NCI-H1417 treated with DMSO at 0.1 percent for 48 hours (cell line): ENCODE results near the gene TFR2.
A peak's percentile ranks its signal among the peaks of the same experiment; 100 is the strongest.
"Not testable (repeated sequence)": the region's sequence is repeated elsewhere in the genome, so short reads cannot be mapped to it uniquely, and the experiment has no call there.

Experiments used
- DNase-seq: peaks from one replicate; lab custom pipeline; 2025; lab: John Stamatoyannopoulos, UW

The TFR2 gene

DNA sequence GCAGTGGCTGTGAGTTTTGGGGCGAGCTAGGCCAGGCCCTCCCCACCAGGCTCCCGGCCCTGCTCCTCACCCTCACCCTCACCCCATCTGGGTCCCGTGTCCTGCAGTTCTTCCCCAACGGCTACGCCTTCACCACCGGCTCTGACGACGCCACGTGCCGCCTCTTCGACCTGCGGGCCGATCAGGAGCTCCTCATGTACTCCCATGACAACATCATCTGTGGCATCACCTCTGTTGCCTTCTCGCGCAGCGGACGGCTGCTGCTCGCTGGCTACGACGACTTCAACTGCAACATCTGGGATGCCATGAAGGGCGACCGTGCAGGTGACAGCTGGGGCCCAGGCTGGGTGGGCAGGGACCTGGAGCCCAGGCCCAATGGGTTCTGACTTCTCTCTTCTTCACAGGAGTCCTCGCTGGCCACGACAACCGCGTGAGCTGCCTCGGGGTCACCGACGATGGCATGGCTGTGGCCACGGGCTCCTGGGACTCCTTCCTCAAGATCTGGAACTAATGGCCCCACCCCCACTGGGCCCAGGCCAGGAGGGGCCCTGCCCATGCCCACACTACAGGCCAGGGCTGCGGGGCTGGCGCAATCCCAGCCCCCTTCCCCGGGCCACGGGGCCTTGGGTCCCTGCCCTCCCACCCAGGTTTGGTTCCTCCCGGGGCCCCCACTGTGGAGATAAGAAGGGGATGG lies 37.1 kb upstream of the TFR2 start:
- no peak for DNase-seq

- DNase-seq, result no peak
Measured at GRCh38 chr7:100677308-100678267, 36.2 kb upstream of the TFR2 start.

GRCh38 chr7:100676501-100677306 lies 35.4 kb upstream of the TFR2 start:
- DNase-seq, result no peak

DNA sequence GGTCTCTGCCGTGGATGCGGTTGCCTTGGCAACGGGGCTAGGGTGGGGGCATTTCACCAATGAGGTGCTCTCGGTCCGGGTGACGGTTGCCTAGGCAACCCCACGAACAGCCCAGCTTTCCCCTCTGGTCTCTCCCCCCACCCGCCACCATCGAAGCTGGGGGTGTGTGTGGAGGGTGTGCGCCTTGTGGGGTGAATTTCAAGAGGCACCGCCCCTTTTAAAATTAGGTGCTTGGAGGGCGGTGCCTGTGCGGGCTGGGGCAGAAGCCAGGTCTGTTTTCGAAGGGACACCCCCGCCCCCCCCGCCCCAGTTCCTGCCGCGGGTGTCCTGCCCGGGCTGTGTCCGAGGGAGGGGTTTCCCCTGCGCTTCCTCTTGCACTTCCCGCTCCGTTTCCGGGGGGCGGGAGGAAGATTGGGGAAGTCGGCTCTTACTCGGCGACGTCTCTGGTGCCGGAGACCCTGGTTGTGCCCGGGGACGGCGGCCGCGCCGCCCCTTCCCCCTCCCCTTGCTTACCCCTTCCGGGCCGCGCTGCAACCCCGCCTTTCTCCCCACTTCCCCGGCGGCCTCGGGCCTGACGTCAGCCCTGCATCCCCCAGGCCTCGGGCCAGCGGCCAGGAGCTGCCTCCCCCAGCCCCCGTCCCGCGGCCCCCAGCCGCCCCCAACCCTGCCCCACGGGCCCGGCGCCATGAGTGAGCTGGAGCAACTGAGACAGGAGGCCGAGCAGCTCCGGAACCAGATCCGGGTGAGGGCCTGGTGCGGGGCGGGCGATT lies 34.4 kb upstream of the TFR2 start:
- DNase-seq, result peak; percentile 29

DNA sequence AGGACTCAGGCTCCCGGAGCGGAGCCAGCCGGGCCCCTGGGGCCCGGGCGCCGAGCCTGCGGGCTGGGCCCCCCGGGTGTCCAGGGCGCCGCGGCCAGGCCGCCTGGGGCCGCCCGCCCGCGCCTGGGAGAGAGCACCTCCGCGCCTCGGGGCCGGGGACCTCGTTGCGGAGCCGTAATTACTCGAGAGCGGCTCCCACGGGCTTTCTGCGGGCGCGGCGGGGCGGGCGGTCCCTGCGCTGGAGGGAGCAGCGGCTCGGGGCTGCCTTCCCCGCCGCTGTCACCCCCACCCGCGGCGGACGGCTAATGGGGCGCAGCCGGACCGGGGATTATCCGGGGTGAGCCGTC lies 33.7 kb upstream of the TFR2 start:
- DNase-seq, result no peak

- no peak for DNase-seq
Measured at GRCh38 chr7:100674411-100675104, 33.2 kb upstream of the TFR2 start.

- no peak for DNase-seq
Measured at GRCh38 chr7:100673942-100674410, 32.6 kb upstream of the TFR2 start.

GRCh38 chr7:100673302-100673941 lies 32.1 kb upstream of the TFR2 start, which contains the start of gene GNB2:
Gene GNB2 (plus strand): TSS chr7:100673740. CDS start chr7:100676266, 2,526 bp downstream.
- peak; percentile 90 for DNase-seq

DNA sequence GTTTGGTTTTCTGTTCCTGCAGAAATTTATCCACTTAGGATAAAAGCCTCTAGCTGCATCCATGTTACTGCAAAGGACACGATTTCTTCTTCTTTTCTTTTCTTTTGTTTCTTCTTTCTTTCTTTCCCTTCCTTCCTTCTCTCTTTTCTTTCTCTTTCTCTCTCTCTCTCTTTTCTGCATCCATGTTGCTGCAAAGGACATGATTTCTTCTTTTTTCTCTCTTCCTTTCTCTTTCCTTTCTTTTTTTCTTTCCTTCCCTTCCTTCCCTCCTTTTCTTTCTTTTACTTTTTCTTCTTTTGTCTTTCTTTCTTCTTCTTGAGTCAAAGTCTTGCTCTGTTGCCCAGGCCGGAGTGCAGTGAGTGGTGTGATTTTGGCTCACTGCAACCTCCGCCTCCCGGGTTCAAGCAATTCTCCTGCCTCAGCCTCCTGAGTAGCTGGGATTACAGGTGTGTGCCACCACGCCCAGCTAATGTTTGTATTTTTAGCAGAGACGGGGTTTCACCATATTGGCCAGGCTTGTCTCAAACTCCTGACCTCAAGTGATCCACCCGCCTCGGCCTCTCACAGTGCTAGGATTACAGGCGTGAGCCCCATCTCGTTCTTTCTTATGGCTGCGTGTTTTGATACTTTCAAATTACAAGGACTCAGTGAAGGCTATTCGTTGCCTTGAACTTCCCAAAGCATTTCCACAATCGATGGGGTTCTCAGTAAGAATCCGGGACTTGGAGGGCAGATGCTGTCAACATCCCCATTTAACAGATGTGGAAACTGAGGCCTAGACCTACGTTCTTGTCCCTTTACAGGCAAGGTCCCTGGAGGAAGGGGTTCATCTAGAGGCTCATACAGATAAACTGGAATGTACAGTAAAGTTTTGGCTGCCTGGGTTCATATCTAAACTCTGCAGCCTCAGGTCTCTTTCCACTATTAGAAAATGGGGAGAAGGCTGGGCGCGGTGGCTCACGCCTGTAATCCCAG lies 30.3 kb upstream of the TFR2 start:
- DNase-seq, result no peak

DNA sequence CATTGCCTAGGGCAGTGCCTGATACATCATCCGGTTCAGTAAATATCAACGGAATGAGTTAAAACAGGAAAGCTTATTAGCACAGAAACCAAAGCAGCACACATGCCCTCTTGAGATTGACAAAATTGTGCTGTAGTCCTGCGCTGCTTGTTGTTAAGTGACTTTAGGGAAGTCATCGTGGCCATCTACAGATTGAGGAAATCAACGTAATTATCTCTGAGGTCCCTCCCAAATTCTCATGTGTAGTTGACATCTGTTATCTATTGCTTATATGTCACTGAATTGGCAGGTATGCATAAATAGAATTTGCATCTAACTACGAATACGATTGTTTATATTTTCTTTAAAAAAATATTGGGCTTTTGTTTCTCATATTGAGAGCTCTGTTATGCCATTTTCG lies 28.7 kb upstream of the TFR2 start:
- DNase-seq, result no peak

DNA sequence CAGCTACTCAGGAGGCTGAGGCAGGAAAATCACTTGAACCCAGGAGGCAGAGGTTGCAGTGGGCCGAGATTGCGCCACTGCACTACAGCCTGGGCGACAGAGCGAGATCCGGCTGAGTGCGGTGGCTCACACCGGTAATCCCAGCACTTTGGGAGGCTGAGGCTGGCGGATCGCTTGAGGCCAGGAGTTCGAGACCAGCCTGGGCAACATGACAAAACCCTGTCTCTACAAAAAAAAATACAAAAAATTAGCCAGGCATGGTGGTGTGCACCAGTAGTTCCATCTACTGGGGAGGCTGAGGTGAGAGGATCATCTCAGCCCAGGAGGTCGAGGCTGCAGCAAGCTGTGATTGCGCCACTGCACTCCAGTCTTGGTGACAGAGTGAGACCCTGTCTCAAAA lies 27.8 kb upstream of the TFR2 start:
- DNase-seq, result not testable (repeated sequence)

DNA sequence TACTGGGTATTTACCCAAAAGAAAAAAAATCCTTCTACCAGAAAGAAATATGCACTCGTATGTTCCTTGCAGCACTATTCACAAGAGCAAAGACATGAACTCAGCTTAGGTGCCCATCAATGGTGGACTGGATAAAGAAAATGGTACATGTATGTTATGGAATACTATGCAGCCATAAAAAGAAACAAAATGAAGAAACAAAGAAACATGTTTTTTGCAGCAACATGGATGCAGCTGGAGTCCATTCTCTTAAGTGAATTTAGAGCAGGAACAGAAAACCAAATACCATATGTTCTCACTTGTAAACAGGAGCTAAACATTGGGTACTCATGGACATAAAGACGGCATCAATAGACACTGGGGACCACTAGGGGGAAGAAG lies 26.7 kb upstream of the TFR2 start:
- no peak for DNase-seq

DNA sequence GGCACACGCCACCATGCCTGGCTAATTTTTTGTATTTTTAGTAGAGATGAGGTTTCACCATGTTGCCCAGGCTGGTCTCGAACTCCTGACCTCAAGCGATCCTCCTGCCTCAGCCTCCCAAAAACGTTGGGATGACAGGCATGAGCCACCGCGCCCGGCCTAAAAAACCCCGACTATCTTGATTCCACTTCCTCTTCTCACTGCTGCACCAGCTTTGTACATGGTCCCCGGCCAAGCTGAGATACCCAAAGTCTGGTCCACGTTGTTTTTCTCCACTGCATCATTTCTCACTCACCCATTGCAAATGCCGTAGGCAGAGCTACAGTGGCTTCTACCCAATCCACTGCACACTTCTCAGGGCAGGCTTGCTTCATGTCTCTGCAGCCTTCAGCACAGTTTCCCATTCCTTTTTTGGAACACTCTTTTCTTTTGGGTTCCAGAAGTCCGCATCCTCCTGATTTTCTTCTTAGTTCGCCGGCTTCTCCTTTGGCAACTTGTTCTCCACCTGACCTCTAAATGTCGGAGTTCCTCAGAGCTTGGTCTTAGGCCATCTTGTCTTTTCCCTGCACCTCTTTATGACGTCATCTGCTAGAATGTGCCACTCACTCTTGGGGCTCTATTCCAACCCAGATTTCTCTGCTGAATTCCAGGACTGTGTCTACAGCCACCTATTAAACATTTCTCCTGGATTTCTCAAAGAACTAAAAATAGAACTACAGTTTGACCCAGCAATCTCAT lies 26.1 kb upstream of the TFR2 start:
- no peak for DNase-seq

DNA sequence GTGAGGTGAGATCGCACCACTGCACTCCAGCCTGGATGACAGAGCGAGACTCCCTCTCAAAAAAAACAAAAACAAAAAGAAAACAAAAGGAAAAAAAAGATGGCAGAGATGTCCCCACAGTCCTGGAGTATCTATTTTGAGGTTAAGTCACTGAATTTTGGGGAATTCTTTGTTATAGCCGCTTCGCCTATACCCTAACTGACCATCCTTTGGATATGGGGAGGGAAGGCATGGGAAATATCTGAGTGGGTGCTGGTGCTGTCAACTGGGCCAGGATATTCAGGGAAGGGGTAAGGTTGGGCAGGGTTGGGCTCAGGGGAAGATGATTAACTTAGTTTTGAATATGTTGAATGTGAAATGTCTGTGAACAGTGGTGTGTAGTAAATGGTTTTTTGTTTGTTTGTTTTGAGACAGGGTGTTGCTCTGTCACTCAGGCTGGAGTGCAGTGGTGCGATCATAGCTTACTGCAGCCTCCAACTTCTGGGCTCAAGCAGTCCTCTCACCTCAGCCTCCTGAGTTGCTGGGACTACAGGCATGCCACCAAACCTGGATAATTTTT lies 23.9 kb upstream of the TFR2 start:
- DNase-seq, result no peak

GRCh38 chr7:100662194-100662776 lies 20.9 kb upstream of the TFR2 start:
- not testable (repeated sequence) for DNase-seq

DNA sequence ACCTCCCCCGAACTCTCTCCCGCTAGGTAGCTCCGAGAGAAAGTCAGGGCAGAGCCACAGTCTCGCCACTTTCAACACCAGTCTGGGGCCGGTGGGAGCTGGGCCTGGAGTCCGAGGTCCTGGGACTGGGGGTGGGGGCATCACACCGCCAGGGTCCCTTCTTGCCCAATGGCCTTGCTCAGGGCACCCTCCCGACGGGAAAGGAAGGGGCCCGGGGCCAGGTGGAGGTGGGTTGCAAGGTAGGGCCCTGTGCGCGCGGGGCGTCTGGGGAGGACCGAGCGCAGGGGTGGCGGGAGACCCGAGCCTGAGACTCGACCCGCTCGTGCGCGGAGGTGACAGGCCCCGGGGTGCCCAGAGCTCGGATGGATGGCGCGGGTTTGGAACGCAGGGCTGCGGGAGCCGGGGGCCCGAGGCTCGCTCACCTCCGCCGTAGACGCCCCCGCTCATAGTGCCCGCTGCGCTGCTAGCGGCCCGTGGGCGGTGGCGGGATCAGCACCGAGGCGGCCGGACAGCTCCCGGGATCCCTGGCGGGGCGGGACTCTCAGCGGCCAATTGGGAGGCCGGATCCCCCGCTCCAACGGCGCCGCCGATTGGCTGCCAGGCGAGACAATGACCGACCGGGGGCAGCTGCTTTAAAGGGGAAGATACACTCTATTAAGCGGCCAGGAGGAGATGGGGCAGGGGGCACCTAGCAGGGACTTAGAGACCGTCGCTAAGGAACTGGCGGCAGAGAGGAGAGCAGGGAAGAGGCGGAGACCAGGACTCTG lies 14.7 kb upstream of the TFR2 start, which contains the start of gene ACTL6B:
TSS of gene ACTL6B (minus strand) at position 541 of the 767 bp plus-strand sequence. CDS start at position 447, 94 bp downstream.
- DNase-seq, result peak; percentile 23
